ENCODE data around the gene GAREM1. TPM values are rescaled to one million over a fixed set of nuclear protein-coding genes. Genes with fewer than 3 reads are reported as not detected.

The GAREM1 gene
- total RNA-seq, 5 donors from 2014 or later (not counting 1 experiment from before 2014, with no cell fraction given): 0.26 to 0.41 (median 0.33) TPM

- Mint-ChIP-seq H3K36me3 (no peaks in the 10 kb centered on the region), H3K4me1 (no peaks in the 10 kb centered on the region), H3K9me3 (peaks cover 0 to 3% (median 0%) of the 10 kb centered on the region in 3 donors), H3K27ac (no peak overlapping the region), H3K27me3 (peaks cover 5 to 8% of the 10 kb centered on the region in 2 donors), H3K4me3 (no peak overlapping the region)
- Histone ChIP-seq H3K4me3 (ENCODE audit: control insufficient read depth in 1 of 2, extremely low read depth in 1 of 2, low read length in 1 of 2) (no peak overlapping the region), H3K27me3 (replicated peaks in 1 of 2; ENCODE audit: control insufficient read depth in 2 of 2, extremely low read depth in 1 of 2, insufficient read depth in 2 of 2, low read length in 1 of 2) (no peaks in the 10 kb centered on the region), H3K36me3 (ENCODE audit: control insufficient read depth in 2 of 2, extremely low read depth in 1 of 2, insufficient read depth in 1 of 2, low read length in 1 of 2) (no peaks in the 10 kb centered on the region), H3K4me1 (ENCODE audit: control insufficient read depth in 1 of 2, extremely low read depth in 1 of 2, insufficient read depth in 2 of 2, low read length in 2 of 2) (no peaks in the 10 kb centered on the region), H3K9me3 (no peaks in the 10 kb centered on the region), H3K27ac (ENCODE audit: low read length) (no peak overlapping the region)
- WGBS (ENCODE audit: insufficient coverage): no CpG with 5 or more reads among the region's 8 CpGs
- no peak for DNase-seq
- ChIA-PET POLR2A (no interaction called here), CTCF (no interaction called here)
- no peak for ATAC-seq (replicated peaks in 1 of 4)
Measured at GRCh38 chr18:32337821-32338220, 132.9 kb downstream of the GAREM1 start.

DNA sequence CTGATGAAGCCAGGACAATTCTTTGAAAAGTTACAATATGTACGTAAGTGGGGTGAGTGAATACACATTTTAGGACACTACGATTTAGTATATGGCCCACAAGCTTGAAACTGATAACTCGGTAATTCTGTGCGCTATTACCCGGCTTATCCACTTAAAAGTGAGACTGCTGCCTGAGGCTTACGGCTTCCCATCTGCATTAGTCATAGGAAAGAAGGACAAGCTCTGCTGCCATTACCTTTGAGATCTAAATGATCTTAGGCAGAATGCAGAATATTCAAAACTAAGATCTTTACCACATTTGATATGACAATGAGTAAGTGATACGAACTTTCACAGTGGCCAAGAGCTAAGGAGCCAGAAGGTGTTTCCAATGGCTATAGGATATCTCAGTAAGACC is 133.3 kb downstream of the GAREM1 start:
- DNase-seq: no peak
- Histone ChIP-seq H3K4me3 (ENCODE audit: control insufficient read depth in 1 of 2, extremely low read depth in 1 of 2, low read length in 1 of 2) (no peak overlapping the region), H3K27ac (ENCODE audit: low read length) (no peak overlapping the region), H3K4me1 (ENCODE audit: control insufficient read depth in 1 of 2, extremely low read depth in 1 of 2, insufficient read depth in 2 of 2, low read length in 2 of 2) (no peaks in the 10 kb centered on the region), H3K36me3 (ENCODE audit: control insufficient read depth in 2 of 2, extremely low read depth in 1 of 2, insufficient read depth in 1 of 2, low read length in 1 of 2) (no peaks in the 10 kb centered on the region), H3K27me3 (replicated peaks in 1 of 2; ENCODE audit: control insufficient read depth in 2 of 2, extremely low read depth in 1 of 2, insufficient read depth in 2 of 2, low read length in 1 of 2) (no peaks in the 10 kb centered on the region), H3K9me3 (no peaks in the 10 kb centered on the region)
- H3K36me3 Mint-ChIP-seq: no peaks in the 10 kb centered on the region
- no peak overlapping the region for H3K27ac Mint-ChIP-seq
- 98% methylated on average over 4 of the region's 7 CpGs for WGBS (ENCODE audit: insufficient coverage)
- no peak for ATAC-seq (replicated peaks in 1 of 4)
- H3K4me1 Mint-ChIP-seq: no peaks in the 10 kb centered on the region
- ChIA-PET CTCF (no interaction called here), POLR2A (interaction anchor here in 1 of 2 donors (0.8 kb wide), 1 partner anchor 1588 kb away, joined by 3 read pairs; no protein-coding TSS in a partner anchor)
- H3K27me3 Mint-ChIP-seq: peaks cover 5 to 8% of the 10 kb centered on the region in 2 donors
- H3K4me3 Mint-ChIP-seq: no peak overlapping the region
- peaks cover 0 to 3% (median 0%) of the 10 kb centered on the region in 3 donors for H3K9me3 Mint-ChIP-seq

GRCh38 chr18:32335228-32335627 is 135.5 kb downstream of the GAREM1 start:
- H3K27ac Mint-ChIP-seq: no peak overlapping the region
- no peaks in the 10 kb centered on the region for H3K9me3 ChIP-seq
- no peaks in the 10 kb centered on the region for H3K9me3 Mint-ChIP-seq
- 100% methylated on average over 1 of the region's 4 CpGs for WGBS (ENCODE audit: insufficient coverage)
- H3K36me3 ChIP-seq (ENCODE audit: control insufficient read depth in 2 of 2, extremely low read depth in 1 of 2, insufficient read depth in 1 of 2, low read length in 1 of 2): no peaks in the 10 kb centered on the region
- no peaks in the 10 kb centered on the region for H3K4me1 Mint-ChIP-seq
- H3K4me1 ChIP-seq (ENCODE audit: control insufficient read depth in 1 of 2, extremely low read depth in 1 of 2, insufficient read depth in 2 of 2, low read length in 2 of 2): no peaks in the 10 kb centered on the region
- H3K4me3 Mint-ChIP-seq: no peak overlapping the region
- DNase-seq: no peak
- peaks cover 5 to 16% of the 10 kb centered on the region in 2 donors for H3K27me3 Mint-ChIP-seq
- ATAC-seq (replicated peaks in 1 of 4): no peak
- H3K4me3 ChIP-seq (ENCODE audit: control insufficient read depth in 1 of 2, extremely low read depth in 1 of 2, low read length in 1 of 2): no peak overlapping the region
- ChIA-PET CTCF (no interaction called here), POLR2A (no interaction called here)
- no peaks in the 10 kb centered on the region for H3K27me3 ChIP-seq (replicated peaks in 1 of 2; ENCODE audit: control insufficient read depth in 2 of 2, extremely low read depth in 1 of 2, insufficient read depth in 2 of 2, low read length in 1 of 2)
- no peak overlapping the region for H3K27ac ChIP-seq (ENCODE audit: low read length)
- H3K36me3 Mint-ChIP-seq: no peaks in the 10 kb centered on the region

- Histone ChIP-seq H3K27me3 (replicated peaks in 1 of 2; ENCODE audit: control insufficient read depth in 2 of 2, extremely low read depth in 1 of 2, insufficient read depth in 2 of 2, low read length in 1 of 2) (no peaks in the 10 kb centered on the region), H3K4me3 (ENCODE audit: control insufficient read depth in 1 of 2, extremely low read depth in 1 of 2, low read length in 1 of 2) (no peak overlapping the region), H3K9me3 (no peaks in the 10 kb centered on the region), H3K4me1 (ENCODE audit: control insufficient read depth in 1 of 2, extremely low read depth in 1 of 2, insufficient read depth in 2 of 2, low read length in 2 of 2) (no peaks in the 10 kb centered on the region), H3K36me3 (ENCODE audit: control insufficient read depth in 2 of 2, extremely low read depth in 1 of 2, insufficient read depth in 1 of 2, low read length in 1 of 2) (no peaks in the 10 kb centered on the region), H3K27ac (ENCODE audit: low read length) (no peak overlapping the region)
- Mint-ChIP-seq H3K4me1 (no peaks in the 10 kb centered on the region), H3K36me3 (no peaks in the 10 kb centered on the region), H3K27ac (no peak overlapping the region), H3K27me3 (peaks cover 4 to 14% of the 10 kb centered on the region in 2 donors), H3K9me3 (no peaks in the 10 kb centered on the region), H3K4me3 (no peak overlapping the region)
- ChIA-PET POLR2A (no interaction called here), CTCF (no interaction called here)
- WGBS (ENCODE audit: insufficient coverage): 90% methylated on average over 5 of the region's 7 CpGs
- ATAC-seq (replicated peaks in 1 of 4) (no peak), DNase-seq (no peak)
Measured at GRCh38 chr18:32333781-32334180, 136.9 kb downstream of the GAREM1 start.

- H3K4me3 Mint-ChIP-seq: no peak overlapping the region
- ATAC-seq (replicated peaks in 1 of 4) (no peak), DNase-seq (no peak)
- H3K9me3 Mint-ChIP-seq: no peaks in the 10 kb centered on the region
- H3K4me1 Mint-ChIP-seq: no peaks in the 10 kb centered on the region
- Histone ChIP-seq H3K4me1 (ENCODE audit: control insufficient read depth in 1 of 2, extremely low read depth in 1 of 2, insufficient read depth in 2 of 2, low read length in 2 of 2) (no peaks in the 10 kb centered on the region), H3K27ac (ENCODE audit: low read length) (no peak overlapping the region), H3K4me3 (ENCODE audit: control insufficient read depth in 1 of 2, extremely low read depth in 1 of 2, low read length in 1 of 2) (no peak overlapping the region), H3K36me3 (ENCODE audit: control insufficient read depth in 2 of 2, extremely low read depth in 1 of 2, insufficient read depth in 1 of 2, low read length in 1 of 2) (no peaks in the 10 kb centered on the region), H3K27me3 (replicated peaks in 1 of 2; ENCODE audit: control insufficient read depth in 2 of 2, extremely low read depth in 1 of 2, insufficient read depth in 2 of 2, low read length in 1 of 2) (no peaks in the 10 kb centered on the region), H3K9me3 (no peaks in the 10 kb centered on the region)
- CTCF ChIA-PET: interaction anchor here in 1 of 2 donors (0.7 kb wide), 1 partner anchor 153 kb away, joined by 3 read pairs; no protein-coding TSS in a partner anchor
- POLR2A ChIA-PET: no interaction called here
- peaks cover 7 to 17% of the 10 kb centered on the region in 2 donors for H3K27me3 Mint-ChIP-seq
- no peak overlapping the region for H3K27ac Mint-ChIP-seq
- no peaks in the 10 kb centered on the region for H3K36me3 Mint-ChIP-seq
- WGBS (ENCODE audit: insufficient coverage): 71% methylated on average over 3 of the region's 5 CpGs
Measured at GRCh38 chr18:32332708-32333107, 138.0 kb downstream of the GAREM1 start.

DNA sequence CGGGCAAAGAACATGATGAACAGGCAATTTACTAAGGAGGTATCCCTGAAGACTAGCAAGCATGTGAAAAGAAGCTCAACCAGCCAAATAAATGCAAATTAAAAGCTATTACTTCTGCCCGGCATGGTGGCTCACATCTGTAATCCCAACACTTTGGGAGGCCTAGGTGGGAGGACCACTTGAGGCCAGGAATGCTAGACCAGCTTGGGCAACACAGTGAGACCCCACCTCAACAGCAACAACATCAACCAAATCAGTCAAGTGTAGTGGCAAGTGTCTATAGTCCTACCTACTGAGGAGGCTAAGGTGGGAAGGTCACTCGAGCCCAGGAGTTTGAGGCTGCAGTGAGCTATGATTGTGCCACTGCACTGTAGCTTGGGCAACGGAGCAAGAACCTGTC is 141.7 kb downstream of the GAREM1 start:
- H3K27ac Mint-ChIP-seq: no peak overlapping the region
- H3K27me3 Mint-ChIP-seq: peaks cover 11 to 25% of the 10 kb centered on the region in 2 donors
- Histone ChIP-seq H3K27me3 (replicated peaks in 1 of 2; ENCODE audit: control insufficient read depth in 2 of 2, extremely low read depth in 1 of 2, insufficient read depth in 2 of 2, low read length in 1 of 2) (no peaks in the 10 kb centered on the region), H3K27ac (ENCODE audit: low read length) (no peak overlapping the region), H3K9me3 (no peaks in the 10 kb centered on the region), H3K36me3 (ENCODE audit: control insufficient read depth in 2 of 2, extremely low read depth in 1 of 2, insufficient read depth in 1 of 2, low read length in 1 of 2) (no peaks in the 10 kb centered on the region), H3K4me1 (ENCODE audit: control insufficient read depth in 1 of 2, extremely low read depth in 1 of 2, insufficient read depth in 2 of 2, low read length in 2 of 2) (no peaks in the 10 kb centered on the region), H3K4me3 (ENCODE audit: control insufficient read depth in 1 of 2, extremely low read depth in 1 of 2, low read length in 1 of 2) (no peak overlapping the region)
- no peaks in the 10 kb centered on the region for H3K4me1 Mint-ChIP-seq
- no peak overlapping the region for H3K4me3 Mint-ChIP-seq
- 77% methylated on average over 2 of the region's 4 CpGs for WGBS (ENCODE audit: insufficient coverage)
- ATAC-seq (replicated peaks in 1 of 4) (no peak), DNase-seq (no peak)
- no peaks in the 10 kb centered on the region for H3K36me3 Mint-ChIP-seq
- POLR2A ChIA-PET: no interaction called here
- no peaks in the 10 kb centered on the region for H3K9me3 Mint-ChIP-seq
- CTCF ChIA-PET: no interaction called here

DNA sequence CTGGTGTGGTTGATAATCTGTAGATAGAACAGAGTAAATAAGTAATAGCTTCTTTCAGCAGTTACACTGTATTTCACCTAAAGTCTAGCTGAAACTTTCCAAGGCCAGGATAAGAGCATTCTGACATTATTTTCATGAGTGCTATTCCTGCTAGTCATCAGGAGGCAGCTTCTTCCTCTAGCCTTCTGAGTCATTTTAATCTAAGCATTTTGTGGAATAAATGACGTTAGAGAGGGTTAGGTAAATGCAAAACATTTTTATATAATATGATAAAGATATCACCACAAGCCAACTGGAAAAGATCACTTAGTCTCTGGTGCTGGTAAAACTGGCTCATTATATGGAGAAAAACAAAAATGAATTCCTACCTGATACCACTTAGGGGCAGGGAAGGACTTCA is 142.3 kb downstream of the GAREM1 start:
- peaks cover 14 to 29% of the 10 kb centered on the region in 2 donors for H3K27me3 Mint-ChIP-seq
- no peaks in the 10 kb centered on the region for H3K9me3 ChIP-seq
- H3K27me3 ChIP-seq (replicated peaks in 1 of 2; ENCODE audit: control insufficient read depth in 2 of 2, extremely low read depth in 1 of 2, insufficient read depth in 2 of 2, low read length in 1 of 2): no peaks in the 10 kb centered on the region
- ChIA-PET CTCF (no interaction called here), POLR2A (no interaction called here)
- H3K9me3 Mint-ChIP-seq: no peaks in the 10 kb centered on the region
- H3K36me3 Mint-ChIP-seq: no peaks in the 10 kb centered on the region
- H3K27ac ChIP-seq (ENCODE audit: low read length): no peak overlapping the region
- no peaks in the 10 kb centered on the region for H3K4me1 Mint-ChIP-seq
- H3K36me3 ChIP-seq (ENCODE audit: control insufficient read depth in 2 of 2, extremely low read depth in 1 of 2, insufficient read depth in 1 of 2, low read length in 1 of 2): no peaks in the 10 kb centered on the region
- no peak overlapping the region for H3K27ac Mint-ChIP-seq
- no CpG with 5 or more reads among the region's 1 CpG for WGBS (ENCODE audit: insufficient coverage)
- ATAC-seq (replicated peaks in 1 of 4) (no peak), DNase-seq (no peak)
- no peak overlapping the region for H3K4me3 ChIP-seq (ENCODE audit: control insufficient read depth in 1 of 2, extremely low read depth in 1 of 2, low read length in 1 of 2)
- no peak overlapping the region for H3K4me3 Mint-ChIP-seq
- no peaks in the 10 kb centered on the region for H3K4me1 ChIP-seq (ENCODE audit: control insufficient read depth in 1 of 2, extremely low read depth in 1 of 2, insufficient read depth in 2 of 2, low read length in 2 of 2)

Measured in T-cell (primary cell).